Endodermal cell (in vitro differentiated cells): ENCODE results near the gene CLIC5. TPM values are rescaled to one million over a fixed set of nuclear protein-coding genes. Genes with fewer than 3 reads are reported as not detected.

Experiments
- DNase-seq: peaks from one replicate; pipeline ENCODE4 v3.0.0-alpha.2; 2017
- H3K27ac ChIP-seq: 2 replicates; pipeline ENCODE4 v1.5.1; 2013; ENCODE audit warnings: mild to moderate bottlenecking, low read depth, low read length, moderate library complexity
- H3K27me3 ChIP-seq: 2 replicates; pipeline ENCODE4 v1.6.1; 2013; ENCODE audit warnings: mild to moderate bottlenecking, low read length, moderate library complexity; ENCODE audit not compliant: insufficient read depth, control insufficient read depth, poor library complexity, severe bottlenecking
- H3K36me3 ChIP-seq: 2 replicates; pipeline ENCODE4 v1.7.0; 2013; ENCODE audit warnings: mild to moderate bottlenecking, low read length, moderate library complexity; ENCODE audit not compliant: control insufficient read depth, insufficient read depth
- H3K4me1 ChIP-seq: one replicate; pipeline ENCODE4 v1.7.0; 2013; ENCODE audit warnings: low read length; ENCODE audit not compliant: control insufficient read depth, insufficient read depth
- H3K4me3 ChIP-seq: 2 replicates; pipeline ENCODE4 v1.5.1; 2013; ENCODE audit warnings: mild to moderate bottlenecking, low read length, moderate library complexity
- H3K9ac ChIP-seq: 2 replicates; pipeline ENCODE4 v1.6.1; 2013; ENCODE audit warnings: mild to moderate bottlenecking, low read length, moderate library complexity; ENCODE audit not compliant: poor library complexity, severe bottlenecking; ENCODE audit errors: extremely low read depth
- H3K9me3 ChIP-seq: 2 replicates; pipeline ENCODE4 v1.6.1; 2013; ENCODE audit warnings: mild to moderate bottlenecking, low read length, moderate library complexity; ENCODE audit not compliant: control insufficient read depth
- H3K27ac Mint-ChIP-seq: 2 replicates; pipeline ENCODE4 v1.8.0; 2020; ENCODE audit warnings: mixed read lengths
- H3K27me3 Mint-ChIP-seq: 2 replicates; pipeline ENCODE4 v1.8.0; 2021; ENCODE audit warnings: mild to moderate bottlenecking, mixed read lengths; ENCODE audit not compliant: insufficient read depth
- H3K36me3 Mint-ChIP-seq: 2 replicates; pipeline ENCODE4 v1.8.0; 2020; ENCODE audit warnings: low read depth, mixed read lengths
- H3K4me1 Mint-ChIP-seq: 2 replicates; pipeline ENCODE4 v1.8.0; 2020; ENCODE audit warnings: mixed read lengths
- H3K4me3 Mint-ChIP-seq: 2 replicates; pipeline ENCODE4 v1.8.0; 2020; ENCODE audit warnings: mild to moderate bottlenecking, moderate library complexity, mixed read lengths
- H3K9me3 Mint-ChIP-seq: 2 replicates; pipeline ENCODE4 v1.8.0; 2020; ENCODE audit warnings: mild to moderate bottlenecking, mixed read lengths
- CTCF ChIP-seq: fragments of 200-600 bp; sonication (generic); conservative IDR thresholded peaks from 2 replicates; pipeline ENCODE4 v1.5.0; 2021; ENCODE audit warnings: antibody characterized with exemption, mild to moderate bottlenecking
- WGBS, 2 experiments: methylation state at CpG; one replicate each; pipeline versions ENCODE4 v1.1.5 to v1.1.7; 2013; ENCODE audit warnings: missing lambda C conversion rate in 2 of 2, mixed read lengths in 1 of 2; ENCODE audit not compliant: insufficient coverage in 1 of 2, insufficient read length in 1 of 2; 5-methylcytosine and 5-hydroxymethylcytosine counted together
- total RNA-seq, 2 donors: library from RNA; stranded (reverse); fragmentation: NEBNext Ultra II Directional in 1 of 2; extraction: Animal tissue kit (Norgen Biotek cat#: 25700) in 1 of 2; gene quantifications; 2 replicates in 1 of 2; 3 replicates in 1 of 2; pipeline ENCODE4 v1.2.1, GENCODE V29; 2021

Gene CLIC5
- total RNA-seq, 2 donors from 2014 or later: 0.11 TPM; not detected in 1

- 58 to 86% methylated on average over 2 to 3 of the region's 3 CpGs for WGBS, 2 experiments
- no peaks in the 10 kb centered on the region for H3K36me3 Mint-ChIP-seq
- no peak for TF ChIP-seq CTCF
- peaks cover 38% of the 10 kb centered on the region for H3K27me3 Mint-ChIP-seq
- H3K9me3 Mint-ChIP-seq: no peaks in the 10 kb centered on the region
- DNase-seq: no peak
- H3K9me3 ChIP-seq: no peaks in the 10 kb centered on the region
- no peaks in the 10 kb centered on the region for H3K36me3 ChIP-seq
- H3K4me1 Mint-ChIP-seq: peaks cover 35% of the 10 kb centered on the region
- no peak overlapping the region for H3K9ac ChIP-seq
- no peak overlapping the region for H3K4me3 Mint-ChIP-seq
- H3K27me3 ChIP-seq: peaks cover 18% of the 10 kb centered on the region
- H3K27ac ChIP-seq: no peak overlapping the region
- peaks cover 6% of the 10 kb centered on the region for H3K4me1 ChIP-seq
- no peak overlapping the region for H3K4me3 ChIP-seq
- H3K27ac Mint-ChIP-seq: no peak overlapping the region
Observed at GRCh38 chr6:46010270-46010669, 5.4 kb downstream of the CLIC5 start.

- Histone ChIP-seq H3K4me3 (no peak overlapping the region), H3K9ac (no peak overlapping the region), H3K27me3 (no peaks in the 10 kb centered on the region), H3K27ac (no peak overlapping the region), H3K9me3 (no peaks in the 10 kb centered on the region), H3K4me1 (no peaks in the 10 kb centered on the region), H3K36me3 (no peaks in the 10 kb centered on the region)
- 85% methylated on average over 1 of the region's 1 CpG; no CpG with 5 or more reads in 1 of the 2 experiments for WGBS, 2 experiments
- TF ChIP-seq CTCF: no peak
- Mint-ChIP-seq H3K36me3 (no peaks in the 10 kb centered on the region), H3K9me3 (no peaks in the 10 kb centered on the region), H3K4me3 (no peak overlapping the region), H3K4me1 (peaks cover 7% of the 10 kb centered on the region), H3K27me3 (peaks cover 18% of the 10 kb centered on the region), H3K27ac (no peak overlapping the region)
- no peak for DNase-seq
Observed at GRCh38 chr6:46002264-46002663, 13.4 kb downstream of the CLIC5 start.

GRCh38 chr6:46000905-46001304 lies 14.8 kb downstream of the CLIC5 start:
- H3K27ac Mint-ChIP-seq: no peak overlapping the region

More at GRCh38 chr6:46000905-46001304, 14.8 kb downstream of the CLIC5 start:
- Histone ChIP-seq H3K36me3 (no peaks in the 10 kb centered on the region), H3K4me1 (no peaks in the 10 kb centered on the region), H3K27me3 (no peaks in the 10 kb centered on the region), H3K4me3 (no peak overlapping the region), H3K9ac (no peak overlapping the region), H3K27ac (no peak overlapping the region), H3K9me3 (no peaks in the 10 kb centered on the region)
- Mint-ChIP-seq H3K36me3 (no peaks in the 10 kb centered on the region), H3K4me3 (no peak overlapping the region), H3K4me1 (peaks cover 7% of the 10 kb centered on the region), H3K27me3 (peaks cover 14% of the 10 kb centered on the region), H3K9me3 (no peaks in the 10 kb centered on the region)
- no peak for DNase-seq
- no peak for TF ChIP-seq CTCF
- WGBS, 2 experiments: 88 to 100% methylated on average over 1 of the region's 1 CpG
